ENCODE results near the gene DPYD. TPM values are rescaled to one million over a fixed set of nuclear protein-coding genes. Genes with fewer than 3 reads are reported as not detected.

The DPYD gene
- total and polyA plus RNA-seq, 11 donors, result 2.6 to 38.4 (median 7.8) TPM

DNA sequence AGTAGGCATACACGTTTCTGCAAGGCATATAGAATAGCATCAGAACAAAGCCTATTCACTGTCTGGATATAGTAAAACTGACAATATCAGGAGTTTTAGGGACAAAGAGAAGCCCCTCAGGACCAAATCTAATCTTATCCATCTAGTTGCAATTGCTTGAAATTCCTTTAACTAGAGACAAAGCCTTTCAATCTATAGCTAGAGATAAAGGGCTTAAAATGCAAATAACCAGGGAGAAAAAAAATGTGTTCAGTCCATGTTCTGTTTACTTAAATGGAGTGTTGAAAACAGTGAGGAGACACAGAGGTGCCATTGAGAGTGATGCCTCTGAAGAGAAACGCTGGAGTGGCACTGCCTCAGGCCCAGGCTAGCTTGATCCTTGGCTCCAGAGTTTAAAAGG is 286.1 kb downstream of the DPYD start:
- Histone ChIP-seq H3K9me3 (no peaks in the 10 kb centered on the region), H3K36me3 (no peaks in the 10 kb centered on the region), H3K4me3 (no peak overlapping the region), H3K4me1 (peaks cover 0 to 13% (median 2%) of the 10 kb centered on the region in 12 donors), H3K27me3 (no peaks in the 10 kb centered on the region), H3K27ac (no peak overlapping the region)
- ATAC-seq (no peak), DNase-seq (no peak)
- TF ChIP-seq, protein P1, sequence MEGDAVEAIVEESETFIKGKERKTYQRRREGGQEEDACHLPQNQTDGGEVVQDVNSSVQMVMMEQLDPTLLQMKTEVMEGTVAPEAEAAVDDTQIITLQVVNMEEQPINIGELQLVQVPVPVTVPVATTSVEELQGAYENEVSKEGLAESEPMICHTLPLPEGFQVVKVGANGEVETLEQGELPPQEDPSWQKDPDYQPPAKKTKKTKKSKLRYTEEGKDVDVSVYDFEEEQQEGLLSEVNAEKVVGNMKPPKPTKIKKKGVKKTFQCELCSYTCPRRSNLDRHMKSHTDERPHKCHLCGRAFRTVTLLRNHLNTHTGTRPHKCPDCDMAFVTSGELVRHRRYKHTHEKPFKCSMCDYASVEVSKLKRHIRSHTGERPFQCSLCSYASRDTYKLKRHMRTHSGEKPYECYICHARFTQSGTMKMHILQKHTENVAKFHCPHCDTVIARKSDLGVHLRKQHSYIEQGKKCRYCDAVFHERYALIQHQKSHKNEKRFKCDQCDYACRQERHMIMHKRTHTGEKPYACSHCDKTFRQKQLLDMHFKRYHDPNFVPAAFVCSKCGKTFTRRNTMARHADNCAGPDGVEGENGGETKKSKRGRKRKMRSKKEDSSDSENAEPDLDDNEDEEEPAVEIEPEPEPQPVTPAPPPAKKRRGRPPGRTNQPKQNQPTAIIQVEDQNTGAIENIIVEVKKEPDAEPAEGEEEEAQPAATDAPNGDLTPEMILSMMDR (IDR thresholded peaks at IDR 0.05), result no peak
- TF ChIP-seq POLR2A (IDR thresholded peaks at IDR 0.05), result no peak
- WGBS, 4 donors, result 58 to 77% (median 65%) methylated on average over 2 of the region's 2 CpGs
- intact Hi-C loops (cut with DNase I), result no loop called here

DNA sequence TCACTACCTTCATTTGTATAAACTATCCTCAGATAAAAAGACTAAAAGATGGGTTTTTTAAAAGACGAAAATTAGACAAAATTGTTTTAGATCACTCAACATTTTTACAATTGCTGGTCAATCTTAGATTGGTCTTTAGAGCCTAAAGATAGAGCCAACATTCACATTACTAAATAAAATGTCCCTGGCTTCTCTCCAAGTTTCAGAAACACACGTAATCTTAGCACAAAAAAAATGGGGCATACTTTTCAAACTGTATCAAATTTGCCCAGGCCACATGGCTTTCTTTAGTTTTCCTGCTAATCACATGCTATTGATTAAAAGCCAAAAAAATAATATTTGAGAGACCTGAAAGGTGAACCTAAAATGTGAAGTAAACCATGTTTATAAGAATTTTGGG is 288.1 kb downstream of the DPYD start:
- intact Hi-C loops (cut with DNase I), result no loop called here

DNA sequence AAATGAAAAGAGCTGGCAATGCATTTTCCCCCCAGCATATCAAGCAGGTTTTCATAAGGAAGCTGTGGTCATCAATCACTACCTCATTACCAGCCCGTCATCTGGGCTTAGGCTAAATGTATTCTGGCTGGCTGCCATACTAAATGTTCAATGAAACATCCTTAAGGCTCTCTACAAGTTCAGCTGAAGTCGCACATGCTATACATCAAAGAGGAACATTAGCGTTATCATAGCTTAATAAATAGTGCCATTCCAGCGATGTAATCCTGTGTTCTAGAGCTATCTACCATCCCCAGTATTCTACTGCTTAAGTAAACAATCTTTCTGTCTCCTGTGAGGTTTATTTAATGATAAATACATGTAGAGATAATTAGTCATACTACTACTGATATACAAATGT is 288.8 kb downstream of the DPYD start:
- H3K9me3 ChIP-seq, result no peaks in the 10 kb centered on the region
- ATAC-seq (no peak), DNase-seq (no peak)
- H3K27ac ChIP-seq, result no peak overlapping the region
- intact Hi-C loops (cut with DNase I), result no loop called here
- H3K4me1 ChIP-seq, result peaks cover 0 to 13% (median 2%) of the 10 kb centered on the region in 12 donors
- no peaks in the 10 kb centered on the region for H3K27me3 ChIP-seq
- no peak overlapping the region for H3K4me3 ChIP-seq
- H3K36me3 ChIP-seq, result no peaks in the 10 kb centered on the region
- no peak for TF ChIP-seq POLR2A (IDR thresholded peaks at IDR 0.05)
- TF ChIP-seq, protein P1 (IDR thresholded peaks at IDR 0.05), result no peak
- 59 to 76% (median 72%) methylated on average over 4 of the region's 4 CpGs for WGBS, 4 donors

More for the DNA sequence above, 288.1 kb downstream of the DPYD start:
- Histone ChIP-seq H3K4me1 (peaks cover 0 to 13% (median 2%) of the 10 kb centered on the region in 12 donors), H3K9me3 (no peaks in the 10 kb centered on the region), H3K4me3 (no peak overlapping the region), H3K36me3 (no peaks in the 10 kb centered on the region), H3K27me3 (no peaks in the 10 kb centered on the region), H3K27ac (no peak overlapping the region)
- TF ChIP-seq, protein P1 (IDR thresholded peaks at IDR 0.05), result no peak
- no peak for TF ChIP-seq POLR2A (IDR thresholded peaks at IDR 0.05)
- WGBS, 4 donors, result 65 to 71% (median 70%) methylated on average over 2 of the region's 2 CpGs
- ATAC-seq (no peak), DNase-seq (no peak)

DNA sequence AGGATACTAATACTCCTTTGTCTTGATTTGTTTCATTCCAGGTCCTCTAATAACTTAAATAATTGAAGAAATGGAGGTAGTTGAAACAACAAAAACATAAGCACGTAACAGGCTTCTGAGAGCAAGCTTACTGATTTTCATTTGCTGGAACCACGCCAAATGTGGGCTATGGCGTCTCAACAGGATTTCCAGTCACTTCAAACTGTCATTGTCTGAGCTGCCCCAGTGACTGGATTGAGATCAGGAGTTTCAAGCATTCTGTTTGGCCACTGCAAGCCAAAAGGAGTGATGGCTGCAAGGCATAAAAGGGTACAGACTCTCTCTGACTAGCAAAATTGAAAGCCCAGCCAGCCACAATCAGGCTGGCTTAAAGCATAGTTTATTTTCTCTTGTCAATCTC is 289.9 kb downstream of the DPYD start:
- Histone ChIP-seq H3K9me3 (no peaks in the 10 kb centered on the region), H3K27me3 (no peaks in the 10 kb centered on the region), H3K27ac (no peak overlapping the region), H3K36me3 (no peaks in the 10 kb centered on the region), H3K4me1 (peaks cover 0 to 13% (median 2%) of the 10 kb centered on the region in 12 donors), H3K4me3 (no peak overlapping the region)
- ATAC-seq (peak in 3 of 4 donors; percentile 43 to 68 (median 61)), DNase-seq (peak in 4 of 5 donors; percentile 20 to 34 (median 32))
- no peak for TF ChIP-seq POLR2A (IDR thresholded peaks at IDR 0.05)
- TF ChIP-seq, protein P1 (IDR thresholded peaks at IDR 0.05), result no peak
- intact Hi-C loops (cut with DNase I), result no loop called here
- WGBS, 4 donors, result 14 to 21% (median 15%) methylated on average over 3 of the region's 3 CpGs
